ENCODE data around the gene CDON.

CDON gene

GRCh38 chr11:125954945-125955640, 107.6 kb downstream of the CDON start:
- no peaks in the 10 kb centered on the region for H3K9me3 Mint-ChIP-seq
- H3K27ac Mint-ChIP-seq (ENCODE audit: low read depth), result no peak overlapping the region
- ATAC-seq (replicated peaks; ENCODE audit: extremely low read depth, poor library complexity, severe bottlenecking) (no peak), DNase-seq (ENCODE audit: low spot score in 2 of 2) (no peak)
- no peak overlapping the region for H3K4me3 Mint-ChIP-seq
- H3K27me3 Mint-ChIP-seq, result peaks cover 19% of the 10 kb centered on the region
- H3K36me3 Mint-ChIP-seq (ENCODE audit: insufficient read depth), result no peaks in the 10 kb centered on the region
- peaks cover 6% of the 10 kb centered on the region for H3K4me1 Mint-ChIP-seq

GRCh38 chr11:125954123-125954944, 108.3 kb downstream of the CDON start:
- no peak for ATAC-seq (replicated peaks; ENCODE audit: extremely low read depth, poor library complexity, severe bottlenecking)
- Mint-ChIP-seq H3K4me1 (peaks cover 6% of the 10 kb centered on the region), H3K9me3 (no peaks in the 10 kb centered on the region), H3K4me3 (no peak overlapping the region), H3K27me3 (peaks cover 19% of the 10 kb centered on the region), H3K27ac (ENCODE audit: low read depth) (no peak overlapping the region), H3K36me3 (ENCODE audit: insufficient read depth) (no peaks in the 10 kb centered on the region)
- no peak for DNase-seq (ENCODE audit: low spot score in 2 of 2)

- peaks cover 19% of the 10 kb centered on the region for H3K27me3 Mint-ChIP-seq
- H3K9me3 Mint-ChIP-seq, result no peaks in the 10 kb centered on the region
- DNase-seq (ENCODE audit: low spot score in 2 of 2), result no peak
- H3K4me3 Mint-ChIP-seq, result no peak overlapping the region
- H3K36me3 Mint-ChIP-seq (ENCODE audit: insufficient read depth), result peaks cover 2% of the 10 kb centered on the region
- no peak overlapping the region for H3K27ac Mint-ChIP-seq (ENCODE audit: low read depth)
- ATAC-seq (replicated peaks; ENCODE audit: extremely low read depth, poor library complexity, severe bottlenecking), result no peak
- peaks cover 6% of the 10 kb centered on the region for H3K4me1 Mint-ChIP-seq
These were observed 109.2 kb downstream of the CDON start for GRCh38 chr11:125953401-125953935.

- Mint-ChIP-seq H3K27me3 (peaks cover 17% of the 10 kb centered on the region), H3K27ac (ENCODE audit: low read depth) (no peak overlapping the region), H3K9me3 (no peaks in the 10 kb centered on the region), H3K4me1 (peaks cover 5% of the 10 kb centered on the region), H3K4me3 (no peak overlapping the region), H3K36me3 (ENCODE audit: insufficient read depth) (peaks cover 2% of the 10 kb centered on the region)
- ATAC-seq (replicated peaks; ENCODE audit: extremely low read depth, poor library complexity, severe bottlenecking), result no peak
- DNase-seq (ENCODE audit: low spot score in 2 of 2), result no peak
These were observed 109.7 kb downstream of the CDON start for GRCh38 chr11:125952973-125953372.

- Mint-ChIP-seq H3K4me3 (no peak overlapping the region), H3K36me3 (ENCODE audit: insufficient read depth) (peaks cover 2% of the 10 kb centered on the region), H3K27ac (ENCODE audit: low read depth) (no peak overlapping the region), H3K27me3 (peaks cover 12% of the 10 kb centered on the region), H3K4me1 (peaks cover 1% of the 10 kb centered on the region), H3K9me3 (no peaks in the 10 kb centered on the region)
- no peak for ATAC-seq (replicated peaks; ENCODE audit: extremely low read depth, poor library complexity, severe bottlenecking)
- no peak for DNase-seq (ENCODE audit: low spot score in 2 of 2)
These were observed 110.1 kb downstream of the CDON start for GRCh38 chr11:125952559-125952958.

GRCh38 chr11:125951731-125952130, 110.9 kb downstream of the CDON start:
- H3K4me1 Mint-ChIP-seq, result no peaks in the 10 kb centered on the region
- no peak overlapping the region for H3K4me3 Mint-ChIP-seq
- peaks cover 10% of the 10 kb centered on the region for H3K27me3 Mint-ChIP-seq
- H3K27ac Mint-ChIP-seq (ENCODE audit: low read depth), result no peak overlapping the region
- peaks cover 2% of the 10 kb centered on the region for H3K36me3 Mint-ChIP-seq (ENCODE audit: insufficient read depth)
- no peaks in the 10 kb centered on the region for H3K9me3 Mint-ChIP-seq
- DNase-seq (ENCODE audit: low spot score in 2 of 2), result no peak
- ATAC-seq (replicated peaks; ENCODE audit: extremely low read depth, poor library complexity, severe bottlenecking), result no peak

- H3K27me3 Mint-ChIP-seq, result peaks cover 10% of the 10 kb centered on the region
- H3K9me3 Mint-ChIP-seq, result no peaks in the 10 kb centered on the region
- no peak overlapping the region for H3K4me3 Mint-ChIP-seq
- DNase-seq (ENCODE audit: low spot score in 2 of 2) (peak in 1 of 2 donors; percentile 8), ATAC-seq (replicated peaks; ENCODE audit: extremely low read depth, poor library complexity, severe bottlenecking) (no peak)
- no peak overlapping the region for H3K27ac Mint-ChIP-seq (ENCODE audit: low read depth)
- no peaks in the 10 kb centered on the region for H3K4me1 Mint-ChIP-seq
- H3K36me3 Mint-ChIP-seq (ENCODE audit: insufficient read depth), result peaks cover 2% of the 10 kb centered on the region
These were observed 111.7 kb downstream of the CDON start for GRCh38 chr11:125950696-125951651.

GRCh38 chr11:125950178-125950490, 112.5 kb downstream of the CDON start:
- H3K9me3 Mint-ChIP-seq, result no peaks in the 10 kb centered on the region
- H3K27me3 Mint-ChIP-seq, result peaks cover 10% of the 10 kb centered on the region
- ATAC-seq (replicated peaks; ENCODE audit: extremely low read depth, poor library complexity, severe bottlenecking) (no peak), DNase-seq (ENCODE audit: low spot score in 2 of 2) (peak in 1 of 2 donors; percentile 7)
- H3K36me3 Mint-ChIP-seq (ENCODE audit: insufficient read depth), result peaks cover 2% of the 10 kb centered on the region
- no peak overlapping the region for H3K27ac Mint-ChIP-seq (ENCODE audit: low read depth)
- no peak overlapping the region for H3K4me3 Mint-ChIP-seq
- H3K4me1 Mint-ChIP-seq, result no peaks in the 10 kb centered on the region

GRCh38 chr11:125949271-125950177, 113.1 kb downstream of the CDON start:
- ATAC-seq (replicated peaks; ENCODE audit: extremely low read depth, poor library complexity, severe bottlenecking), result no peak
- Mint-ChIP-seq H3K27me3 (peaks cover 14% of the 10 kb centered on the region), H3K4me1 (no peaks in the 10 kb centered on the region), H3K9me3 (no peaks in the 10 kb centered on the region), H3K27ac (ENCODE audit: low read depth) (no peak overlapping the region), H3K36me3 (ENCODE audit: insufficient read depth) (peaks cover 2% of the 10 kb centered on the region), H3K4me3 (no peak overlapping the region)
- DNase-seq (ENCODE audit: low spot score in 2 of 2), result peak in 1 of 2 donors; percentile 6

- peaks cover 25% of the 10 kb centered on the region for H3K27me3 Mint-ChIP-seq
- ATAC-seq (replicated peaks; ENCODE audit: extremely low read depth, poor library complexity, severe bottlenecking), result no peak
- no peak for DNase-seq (ENCODE audit: low spot score in 2 of 2)
- no peaks in the 10 kb centered on the region for H3K9me3 Mint-ChIP-seq
- no peak overlapping the region for H3K4me3 Mint-ChIP-seq
- H3K27ac Mint-ChIP-seq (ENCODE audit: low read depth), result no peak overlapping the region
- H3K36me3 Mint-ChIP-seq (ENCODE audit: insufficient read depth), result peaks cover 2% of the 10 kb centered on the region
- no peaks in the 10 kb centered on the region for H3K4me1 Mint-ChIP-seq
These were observed 114.2 kb downstream of the CDON start for GRCh38 chr11:125948278-125949051.
